LNCaP clone FGC (cell line): ENCODE data around the gene CEP350.
A peak's percentile ranks its signal among the peaks of the same experiment; 100 is the strongest.

ENCODE experiments used
- DNase-seq: peaks from one replicate; pipeline ENCODE4 v3.0.0-alpha.2; 2011; ENCODE audit warnings: low read depth
- H3K4me3 ChIP-seq: 2 replicates; pipeline ENCODE4 v1.5.1; 2011; ENCODE audit warnings: mild to moderate bottlenecking, low read depth, low read length, control low read depth
- CTCF ChIP-seq: IDR thresholded peaks from 2 replicates; pipeline ENCODE4 v1.5.1; 2012; ENCODE audit warnings: mild to moderate bottlenecking; ENCODE audit not compliant: control insufficient read depth, insufficient read depth; ENCODE audit errors: extremely low read depth

CEP350 gene

GRCh38 chr1:180040034-180040433 lies 85.4 kb downstream of the CEP350 start:
- no peak for DNase-seq
- no peak for TF ChIP-seq CTCF
- no peak overlapping the region for H3K4me3 ChIP-seq

- TF ChIP-seq CTCF: no peak
- H3K4me3 ChIP-seq: no peak overlapping the region
- no peak for DNase-seq
Observed at GRCh38 chr1:180041582-180041981, 87.0 kb downstream of the CEP350 start.

GRCh38 chr1:180042988-180043622 lies 88.5 kb downstream of the CEP350 start:
- DNase-seq: no peak
- no peak overlapping the region for H3K4me3 ChIP-seq
- TF ChIP-seq CTCF: no peak

GRCh38 chr1:180043785-180044184 lies 89.2 kb downstream of the CEP350 start:
- no peak overlapping the region for H3K4me3 ChIP-seq
- TF ChIP-seq CTCF: no peak
- peak; percentile 15 for DNase-seq

- DNase-seq: no peak
- no peak overlapping the region for H3K4me3 ChIP-seq
- no peak for TF ChIP-seq CTCF
Observed at GRCh38 chr1:180046674-180047073, 92.1 kb downstream of the CEP350 start.

- no peak for DNase-seq
- H3K4me3 ChIP-seq: no peak overlapping the region
- TF ChIP-seq CTCF: no peak
Observed at GRCh38 chr1:180053594-180054567, 99.3 kb downstream of the CEP350 start.
